ENCODE results near the gene STX1A.
"Not testable (repeated sequence)": the region's sequence is repeated elsewhere in the genome, so short reads cannot be mapped to it uniquely, and the experiment has no call there.

Gene STX1A

GRCh38 chr7:73663033-73663432, 56.4 kb downstream of the STX1A start:
- Histone ChIP-seq H3K4me1 (ENCODE audit: insufficient read depth, low read length) (peaks cover 3% of the 10 kb centered on the region), H3K4me3 (ENCODE audit: low read length) (no peak overlapping the region), H3K9me3 (ENCODE audit: low read length) (no peaks in the 10 kb centered on the region), H2AFZ (ENCODE audit: low read depth, low read length) (no peak overlapping the region), H3K27me3 (ENCODE audit: insufficient read depth, low read length) (no peaks in the 10 kb centered on the region), H3K36me3 (ENCODE audit: insufficient read depth, low read length) (no peaks in the 10 kb centered on the region)

- not testable (repeated sequence) for H3K27me3 ChIP-seq (ENCODE audit: insufficient read depth, low read length); H3K36me3 ChIP-seq (ENCODE audit: insufficient read depth, low read length)
Observed at GRCh38 chr7:73660594-73660993, 58.9 kb downstream of the STX1A start.

GRCh38 chr7:73659983-73660382, 59.5 kb downstream of the STX1A start:
- no peaks in the 10 kb centered on the region for H3K36me3 ChIP-seq (ENCODE audit: insufficient read depth, low read length)
- H3K27me3 ChIP-seq (ENCODE audit: insufficient read depth, low read length): no peaks in the 10 kb centered on the region
- H2AFZ ChIP-seq (ENCODE audit: low read depth, low read length): no peak overlapping the region

More at GRCh38 chr7:73660594-73660993, 58.9 kb downstream of the STX1A start:
- not testable (repeated sequence) for H2AFZ ChIP-seq (ENCODE audit: low read depth, low read length); H3K4me1 ChIP-seq (ENCODE audit: insufficient read depth, low read length); H3K4me3 ChIP-seq (ENCODE audit: low read length); H3K9me3 ChIP-seq (ENCODE audit: low read length)

GRCh38 chr7:73655309-73655708, 64.2 kb downstream of the STX1A start:
- H3K9me3 ChIP-seq (ENCODE audit: low read length); H2AFZ ChIP-seq (ENCODE audit: low read depth, low read length); H3K27me3 ChIP-seq (ENCODE audit: insufficient read depth, low read length); H3K36me3 ChIP-seq (ENCODE audit: insufficient read depth, low read length); H3K4me3 ChIP-seq (ENCODE audit: low read length); H3K4me1 ChIP-seq (ENCODE audit: insufficient read depth, low read length): not testable (repeated sequence)

More at GRCh38 chr7:73659983-73660382, 59.5 kb downstream of the STX1A start:
- no peaks in the 10 kb centered on the region for H3K9me3 ChIP-seq (ENCODE audit: low read length)
- H3K4me3 ChIP-seq (ENCODE audit: low read length): no peak overlapping the region
- peaks cover 3% of the 10 kb centered on the region for H3K4me1 ChIP-seq (ENCODE audit: insufficient read depth, low read length)

- no peak overlapping the region for H2AFZ ChIP-seq (ENCODE audit: low read depth, low read length)
- peaks cover 33% of the 10 kb centered on the region for H3K27me3 ChIP-seq (ENCODE audit: insufficient read depth, low read length)
- H3K4me1 ChIP-seq (ENCODE audit: insufficient read depth, low read length): peaks cover 7% of the 10 kb centered on the region
- no peaks in the 10 kb centered on the region for H3K36me3 ChIP-seq (ENCODE audit: insufficient read depth, low read length)
- no peaks in the 10 kb centered on the region for H3K9me3 ChIP-seq (ENCODE audit: low read length)
- no peak overlapping the region for H3K4me3 ChIP-seq (ENCODE audit: low read length)
Observed at GRCh38 chr7:73652541-73652949, 66.9 kb downstream of the STX1A start.

DNA sequence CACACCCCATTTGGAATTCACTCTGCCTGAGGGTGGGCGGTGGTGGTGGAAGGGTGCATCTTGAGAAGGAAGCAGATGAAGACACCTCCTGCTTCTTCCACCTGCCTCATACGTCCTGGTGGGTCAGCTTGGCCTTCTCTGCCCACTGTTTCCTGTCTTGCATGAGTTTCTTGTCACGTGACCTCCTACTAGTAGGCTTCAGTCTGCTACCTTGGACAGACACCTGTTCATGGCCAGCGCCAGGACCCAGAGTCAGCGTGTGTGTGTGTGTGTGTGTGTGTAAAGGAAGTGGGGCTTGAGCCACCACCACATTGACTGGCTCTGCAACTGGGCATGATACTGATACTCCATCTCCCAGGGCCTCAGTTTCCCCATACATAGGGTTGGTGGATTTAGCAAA, 68.9 kb downstream of the STX1A start:
- Histone ChIP-seq H2AFZ (ENCODE audit: low read depth, low read length) (no peak overlapping the region), H3K4me1 (ENCODE audit: insufficient read depth, low read length) (peaks cover 7% of the 10 kb centered on the region), H3K27me3 (ENCODE audit: insufficient read depth, low read length) (peaks cover 53% of the 10 kb centered on the region), H3K4me3 (ENCODE audit: low read length) (no peak overlapping the region), H3K9me3 (ENCODE audit: low read length) (no peaks in the 10 kb centered on the region), H3K36me3 (ENCODE audit: insufficient read depth, low read length) (no peaks in the 10 kb centered on the region)

- no peak overlapping the region for H2AFZ ChIP-seq (ENCODE audit: low read depth, low read length)
- no peaks in the 10 kb centered on the region for H3K36me3 ChIP-seq (ENCODE audit: insufficient read depth, low read length)
- peaks cover 7% of the 10 kb centered on the region for H3K4me1 ChIP-seq (ENCODE audit: insufficient read depth, low read length)
- H3K9me3 ChIP-seq (ENCODE audit: low read length): no peaks in the 10 kb centered on the region
- H3K4me3 ChIP-seq (ENCODE audit: low read length): no peak overlapping the region
- peaks cover 55% of the 10 kb centered on the region for H3K27me3 ChIP-seq (ENCODE audit: insufficient read depth, low read length)
Observed at GRCh38 chr7:73649576-73649975, 69.9 kb downstream of the STX1A start.
